DMS79 (cell line): ENCODE results near the gene PFDN5.

Source experiments
- DNase-seq: peaks from one replicate; lab custom pipeline; 2025; lab: John Stamatoyannopoulos, UW

The PFDN5 gene

GRCh38 chr12:53295070-53295890 is at the start of gene PFDN5:
Gene PFDN5, plus strand, starts transcription at chr12:53295542. Its CDS starts 26 bp downstream, at chr12:53295568.
- DNase-seq, result peak; percentile 56

GRCh38 chr12:53251477-53252348 is 43.6 kb upstream of the PFDN5 start:
- DNase-seq, result peak; percentile 29

- DNase-seq, result peak; percentile 8
These were observed 42.9 kb upstream of the PFDN5 start for GRCh38 chr12:53252349-53252916.

- DNase-seq, result no peak
These were observed 42.0 kb upstream of the PFDN5 start for GRCh38 chr12:53253298-53253697.

- DNase-seq, result no peak
These were observed 40.4 kb upstream of the PFDN5 start for GRCh38 chr12:53254816-53255545.

GRCh38 chr12:53255996-53256395 is 39.3 kb upstream of the PFDN5 start:
- no peak for DNase-seq

DNA sequence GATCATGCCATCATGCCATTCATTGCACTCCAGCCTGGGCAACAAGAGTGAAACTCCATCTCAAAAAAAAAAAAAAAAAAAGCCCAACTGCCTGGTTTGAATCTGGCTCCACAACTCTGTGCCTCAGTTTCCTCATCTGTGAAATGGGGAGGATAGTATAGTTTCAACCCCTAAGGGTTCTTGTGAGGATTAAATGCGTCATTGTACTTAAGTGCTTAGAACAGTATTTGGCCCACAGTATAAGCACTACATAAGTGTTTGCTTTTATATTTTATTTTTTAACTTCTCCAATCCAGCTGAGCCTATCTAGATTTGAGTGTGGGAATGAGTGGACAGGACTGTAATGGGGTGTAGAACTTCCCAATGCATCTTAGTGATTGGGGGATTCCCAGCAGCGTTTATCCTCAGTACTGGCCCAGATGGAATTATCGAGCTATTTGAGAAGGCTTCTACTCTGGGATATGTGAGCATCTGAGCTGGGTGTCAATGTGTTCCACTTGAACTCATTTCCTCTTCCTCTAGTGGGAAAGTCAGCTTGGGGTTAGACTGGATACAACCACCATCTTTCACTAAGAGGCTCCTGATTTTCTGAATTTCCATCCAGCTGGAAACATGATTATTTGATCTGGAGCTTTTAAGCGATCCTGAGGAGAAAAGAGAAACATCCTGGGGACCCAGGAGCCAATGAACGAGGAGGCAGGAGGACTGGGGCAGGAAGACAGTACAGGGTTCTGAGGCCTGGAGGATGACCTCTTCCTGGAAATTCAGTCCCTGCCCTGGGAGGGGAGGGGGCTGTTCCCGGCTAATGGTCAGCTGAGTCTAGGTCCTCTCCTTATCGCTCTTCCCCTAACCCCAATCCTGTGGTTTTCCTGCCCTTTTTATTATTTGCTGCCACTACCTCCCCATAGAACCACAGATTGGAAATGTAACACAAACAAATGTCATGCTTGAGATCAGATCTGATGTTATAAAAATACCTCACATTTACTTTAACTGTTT is 36.5 kb upstream of the PFDN5 start:
- DNase-seq, result no peak

DNA sequence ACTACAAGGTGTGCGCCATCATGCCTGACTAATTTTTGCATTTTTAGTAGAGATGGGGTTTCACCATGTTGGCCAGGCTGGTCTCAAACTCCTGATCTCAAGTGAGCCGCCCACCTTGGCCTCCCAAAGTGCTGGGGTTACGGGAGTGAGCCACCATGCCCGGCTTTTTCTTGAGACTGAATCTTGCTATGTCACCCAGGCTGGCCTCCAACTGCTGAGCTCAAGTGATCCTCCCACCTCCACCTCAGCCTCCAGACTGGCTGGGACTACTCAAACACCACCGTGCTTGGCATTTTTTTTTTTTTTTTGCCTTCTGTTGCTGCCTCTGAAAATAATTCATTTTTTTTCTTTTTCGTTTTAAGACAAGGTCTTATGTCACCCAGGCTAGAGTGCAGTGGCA is 35.5 kb upstream of the PFDN5 start:
- no peak for DNase-seq

DNA sequence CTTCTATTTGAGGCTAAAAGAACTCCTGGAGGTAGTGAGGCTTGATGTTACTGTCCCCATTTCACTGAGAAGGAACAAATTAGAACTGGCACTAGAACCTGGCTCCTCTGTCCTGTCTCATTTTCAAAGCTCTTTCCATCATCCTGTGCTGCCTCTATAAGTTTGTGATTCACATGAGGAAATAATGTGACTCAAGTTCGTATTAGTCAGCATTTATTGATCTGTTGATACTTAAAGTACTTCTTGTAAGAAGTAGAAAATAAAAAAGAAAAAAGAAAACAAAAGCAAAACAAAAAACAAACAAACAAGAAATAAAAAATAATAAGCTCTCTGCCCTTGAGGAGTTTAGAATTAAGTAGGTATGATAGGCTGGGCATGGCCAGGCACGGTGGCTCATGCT is 29.6 kb upstream of the PFDN5 start:
- no peak for DNase-seq

DNA sequence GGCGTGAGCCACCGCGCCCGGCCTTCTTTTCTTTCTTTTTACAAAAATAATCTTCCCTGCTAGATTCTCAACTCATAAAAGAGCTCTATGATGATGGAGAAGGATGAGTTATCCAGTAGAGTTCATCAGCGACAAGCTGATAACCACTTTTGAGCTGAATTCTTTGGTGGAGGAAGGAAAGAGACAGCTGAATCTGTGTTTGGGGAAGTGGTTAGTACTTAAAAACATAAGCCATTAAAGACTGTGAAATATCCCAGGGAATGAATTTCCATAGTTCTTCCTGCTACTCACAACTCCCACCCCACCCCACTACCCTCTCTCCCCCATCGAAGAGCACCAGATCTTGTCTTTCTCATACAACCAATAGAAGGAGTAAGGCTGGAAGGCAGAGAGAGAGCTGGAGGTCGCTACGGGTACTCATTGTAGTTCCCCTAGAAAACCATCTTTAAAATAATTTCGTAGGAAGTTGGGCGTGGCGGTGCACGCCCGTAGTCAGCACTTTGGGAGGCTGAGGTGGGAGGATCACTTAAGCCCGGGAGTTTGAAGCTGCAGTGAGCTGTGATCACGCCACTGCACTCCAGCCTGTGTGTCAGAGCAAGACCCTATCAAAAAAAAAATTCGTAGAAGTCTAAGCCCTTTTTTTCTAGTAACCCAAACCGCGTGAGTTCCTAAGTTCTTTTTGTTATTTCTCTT is 27.9 kb upstream of the PFDN5 start:
- no peak for DNase-seq

DNA sequence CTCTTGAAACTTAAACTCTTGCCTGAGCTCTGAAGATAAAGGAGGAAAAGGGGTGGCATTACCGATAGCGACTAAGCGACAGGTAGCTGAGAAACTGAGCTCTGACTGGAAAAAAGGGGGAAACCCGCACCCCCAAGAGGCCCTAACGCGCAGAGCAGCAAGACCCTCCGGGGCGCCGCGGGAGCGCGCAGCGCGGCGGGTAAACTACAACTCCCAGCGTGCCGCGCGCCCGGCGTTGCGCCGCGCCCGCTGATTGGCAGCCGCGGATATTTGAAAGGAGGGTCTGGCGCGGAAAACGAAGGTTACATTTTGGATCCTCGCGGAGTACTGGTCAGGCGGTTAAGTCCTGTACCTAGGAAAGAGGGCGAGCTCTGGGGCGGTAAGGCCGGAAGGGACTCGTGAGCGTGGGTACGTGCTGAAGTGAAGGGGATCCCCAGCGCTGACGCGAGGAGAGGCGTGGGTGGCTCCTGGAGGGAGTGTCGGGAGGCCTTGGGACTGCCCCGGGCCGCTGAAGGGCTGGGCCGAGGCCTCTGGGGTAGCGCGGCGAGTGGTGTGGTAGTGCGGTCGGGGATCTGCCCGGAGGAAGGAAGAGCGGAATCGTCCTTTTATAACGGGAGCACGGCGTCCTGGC is 27.2 kb upstream of the PFDN5 start, which contains the start of gene ESPL1:
Gene ESPL1 (plus strand): TSS at position 301 of the 631 bp plus-strand sequence. CDS start 468 bp downstream, outside the sequence.
- DNase-seq, result peak; percentile 2

GRCh38 chr12:53268630-53269562 is 26.4 kb upstream of the PFDN5 start:
- DNase-seq, result no peak

DNA sequence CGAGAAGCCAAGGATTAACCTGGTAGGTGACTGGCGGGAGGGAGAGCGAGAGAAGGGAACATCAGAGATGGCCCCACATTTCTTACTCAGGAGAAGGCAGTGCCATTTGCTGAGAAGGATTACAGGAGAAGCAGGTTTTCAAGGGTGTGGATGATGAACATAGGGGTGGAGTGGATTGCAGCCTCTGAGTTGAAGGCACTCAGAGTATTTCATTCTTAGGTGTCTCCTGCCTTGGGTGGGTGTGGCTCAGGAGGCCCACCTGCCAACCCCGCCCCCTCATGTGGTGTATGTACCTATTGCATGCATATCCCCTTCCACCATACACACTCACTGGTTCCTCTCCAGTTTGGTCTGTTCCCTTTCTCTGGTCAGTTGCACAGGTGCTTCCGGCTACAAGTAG is 20.9 kb upstream of the PFDN5 start:
- DNase-seq, result no peak

DNA sequence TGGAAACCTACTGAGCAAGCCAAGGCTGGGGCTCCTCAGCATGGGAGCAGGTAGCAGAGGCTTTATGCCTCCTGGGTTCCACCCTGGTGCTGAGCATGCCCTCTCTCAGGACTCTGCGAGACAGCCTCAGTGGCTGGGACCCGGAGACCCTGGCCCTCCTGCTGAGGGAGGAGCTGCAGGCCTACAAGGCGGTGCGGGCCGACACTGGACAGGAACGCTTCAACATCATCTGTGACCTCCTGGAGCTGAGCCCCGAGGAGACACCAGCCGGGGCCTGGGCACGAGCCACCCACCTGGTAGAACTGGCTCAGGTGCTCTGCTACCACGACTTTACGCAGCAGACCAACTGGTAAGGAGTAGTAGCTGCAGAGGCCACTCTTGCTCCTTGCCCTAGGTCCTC is 18.8 kb upstream of the PFDN5 start:
- DNase-seq, result no peak

GRCh38 chr12:53277981-53278380 is 17.4 kb upstream of the PFDN5 start:
- DNase-seq, result no peak

DNA sequence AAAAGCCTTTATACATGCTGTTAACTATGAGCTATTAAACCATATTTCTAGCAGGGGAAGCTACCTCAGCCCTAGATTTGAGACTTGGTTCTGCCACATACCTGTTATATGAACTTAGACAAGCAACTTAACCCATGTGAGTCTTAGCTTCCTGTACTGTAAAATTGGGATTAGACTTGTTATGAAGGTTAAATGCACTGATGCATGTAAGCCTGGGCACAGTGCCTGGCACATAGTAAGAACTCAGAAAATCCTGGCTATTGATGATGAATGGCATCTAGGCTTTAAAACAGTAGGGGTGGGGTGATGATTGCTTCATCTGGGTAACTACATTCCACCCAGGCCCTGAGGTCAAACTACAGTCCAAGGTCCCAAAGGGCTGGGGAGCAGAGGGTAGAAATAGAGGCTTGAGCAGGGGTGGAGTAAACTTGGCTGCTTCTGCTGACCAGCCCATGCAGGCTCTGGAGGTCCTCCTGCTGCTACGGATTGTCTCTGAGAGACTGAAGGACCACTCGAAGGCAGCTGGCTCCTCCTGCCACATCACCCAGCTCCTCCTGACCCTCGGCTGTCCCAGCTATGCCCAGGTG is 16.0 kb upstream of the PFDN5 start:
- DNase-seq, result no peak

DNA sequence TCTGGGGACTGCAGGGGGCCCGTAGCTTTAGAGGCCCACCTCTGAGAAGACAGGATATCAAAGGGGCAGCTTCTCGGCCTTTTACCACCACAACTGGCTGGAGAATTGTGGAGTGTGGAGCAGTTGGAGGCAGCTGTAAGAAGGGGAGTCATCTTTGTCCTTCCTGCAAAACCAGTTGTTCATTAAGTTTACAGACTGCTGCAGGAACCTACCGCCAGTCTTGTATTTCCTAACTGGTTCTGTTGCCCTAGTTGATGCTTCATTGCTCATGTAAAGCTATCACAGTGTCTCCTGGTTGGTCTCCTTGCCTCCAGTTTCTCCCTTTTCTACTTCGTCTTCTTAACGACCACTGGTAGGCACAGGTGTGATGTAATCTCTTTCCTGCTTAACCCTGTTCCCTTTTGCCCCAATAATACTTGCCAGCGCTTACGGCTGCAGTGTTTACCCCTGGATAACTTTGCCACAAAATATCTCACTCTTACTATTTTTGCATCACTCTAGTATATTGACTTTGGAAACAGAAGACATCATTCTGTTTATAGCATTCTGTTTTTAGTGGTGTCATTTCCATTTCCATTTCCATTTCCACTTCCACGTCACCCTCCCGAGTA is 15.3 kb upstream of the PFDN5 start:
- no peak for DNase-seq

DNA sequence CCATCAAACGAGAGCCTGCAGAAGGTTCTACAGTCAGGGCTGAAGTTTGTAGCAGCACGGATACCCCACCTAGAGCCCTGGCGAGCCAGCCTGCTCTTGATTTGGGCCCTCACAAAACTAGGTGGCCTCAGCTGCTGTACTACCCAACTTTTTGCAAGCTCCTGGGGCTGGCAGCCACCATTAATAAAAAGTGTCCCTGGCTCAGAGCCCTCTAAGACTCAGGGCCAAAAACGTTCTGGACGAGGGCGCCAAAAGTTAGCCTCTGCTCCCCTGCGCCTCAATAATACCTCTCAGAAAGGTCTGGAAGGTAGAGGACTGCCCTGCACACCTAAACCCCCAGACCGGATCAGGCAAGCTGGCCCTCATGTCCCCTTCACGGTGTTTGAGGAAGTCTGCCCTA is 8.9 kb upstream of the PFDN5 start:
- no peak for DNase-seq
